ENCODE results near the gene SLC8A1. TPM values are rescaled to one million over a fixed set of nuclear protein-coding genes. Genes with fewer than 3 reads are reported as not detected.

SLC8A1 gene
- polyA plus RNA-seq, 3 donors: 16.9 to 18.2 (median 18.0) TPM

GRCh38 chr2:40480596-40480995 is 28.7 kb upstream of the SLC8A1 start:
- Histone ChIP-seq H3K4me2 (replicated peaks; ENCODE audit: extremely low read depth, low read length, poor library complexity, severe bottlenecking) (peak overlapping the region; percentile 25), H3K36me3 (replicated peaks in 1 of 2; ENCODE audit: control insufficient read depth in 1 of 2, insufficient read depth in 2 of 2, low read length in 2 of 2) (no peaks in the 10 kb centered on the region), H3K27ac (ENCODE audit: low read depth in 1 of 2, low read length in 2 of 2) (peak overlapping the region; percentile 20 to 98), H3K9me3 (replicated peaks in 1 of 2; ENCODE audit: control insufficient read depth in 1 of 2, insufficient read depth in 1 of 2, low read length in 2 of 2) (peaks cover 0 to 3% of the 10 kb centered on the region in 2 donors), H3K4me1 (ENCODE audit: control insufficient read depth in 1 of 2, insufficient read depth in 2 of 2, low read length in 2 of 2) (peaks cover 76 to 94% of the 10 kb centered on the region in 2 donors), H2AFZ (ENCODE audit: insufficient read depth, low read depth, low read length, poor library complexity, severe bottlenecking) (no peak overlapping the region), H3K9ac (ENCODE audit: insufficient read depth, low read length, poor library complexity, severe bottlenecking) (peak overlapping the region; percentile 58), H3K79me2 (ENCODE audit: insufficient read depth, low read length) (no peaks in the 10 kb centered on the region), H4K20me1 (ENCODE audit: insufficient read depth, low read length) (no peaks in the 10 kb centered on the region), H3K27me3 (ENCODE audit: control insufficient read depth in 2 of 2, insufficient read depth in 2 of 2, low read length in 2 of 2) (no peaks in the 10 kb centered on the region), H3K4me3 (replicated peaks in 1 of 3; ENCODE audit: low read depth in 2 of 3, low read length in 3 of 3) (peak overlapping the region in 1 of 3 experiments; percentile 10)
- H3K9me3 Mint-ChIP-seq: peaks cover 0 to 10% (median 5%) of the 10 kb centered on the region in 7 donors
- DNase-seq: peak; percentile 48 to 69 (median 50)
- intact Hi-C loops (cut with micrococcal nuclease): no loop called here
- TF ChIP-seq CTCF (IDR thresholded peaks at IDR 0.05): no peak
- 73% methylated on average over 3 of the region's 5 CpGs for WGBS (ENCODE audit: insufficient coverage)
- peaks cover 72% of the 10 kb centered on the region for H3K4me1 Mint-ChIP-seq
- H3K4me3 Mint-ChIP-seq: peak overlapping the region in 1 of 2 donors; percentile 53
- H3K27me3 Mint-ChIP-seq (ENCODE audit: low read depth in 3 of 3): no peaks in the 10 kb centered on the region
- H3K27ac Mint-ChIP-seq: peak overlapping the region; percentile 95 to 99 (median 97)
- peaks cover 0 to 3% of the 10 kb centered on the region in 2 donors for H3K36me3 Mint-ChIP-seq

GRCh38 chr2:40480073-40480472 is 28.2 kb upstream of the SLC8A1 start:
- Mint-ChIP-seq H3K36me3 (peaks cover 0 to 3% of the 10 kb centered on the region in 2 donors), H3K4me3 (peak overlapping the region in 1 of 2 donors; percentile 53), H3K27me3 (ENCODE audit: low read depth in 3 of 3) (no peaks in the 10 kb centered on the region)

More at GRCh38 chr2:40480073-40480472, 28.2 kb upstream of the SLC8A1 start:
- Histone ChIP-seq H3K79me2 (ENCODE audit: insufficient read depth, low read length) (no peaks in the 10 kb centered on the region), H3K4me3 (replicated peaks in 1 of 3; ENCODE audit: low read depth in 2 of 3, low read length in 3 of 3) (peak overlapping the region in 1 of 3 experiments; percentile 30), H3K4me1 (ENCODE audit: control insufficient read depth in 1 of 2, insufficient read depth in 2 of 2, low read length in 2 of 2) (peaks cover 72 to 88% of the 10 kb centered on the region in 2 donors), H3K4me2 (replicated peaks; ENCODE audit: extremely low read depth, low read length, poor library complexity, severe bottlenecking) (peak overlapping the region; percentile 40), H2AFZ (ENCODE audit: insufficient read depth, low read depth, low read length, poor library complexity, severe bottlenecking) (no peak overlapping the region), H3K27ac (ENCODE audit: low read depth in 1 of 2, low read length in 2 of 2) (peak overlapping the region; percentile 68 to 98), H3K27me3 (ENCODE audit: control insufficient read depth in 2 of 2, insufficient read depth in 2 of 2, low read length in 2 of 2) (no peaks in the 10 kb centered on the region), H3K9ac (ENCODE audit: insufficient read depth, low read length, poor library complexity, severe bottlenecking) (peak overlapping the region; percentile 58), H4K20me1 (ENCODE audit: insufficient read depth, low read length) (no peaks in the 10 kb centered on the region), H3K9me3 (replicated peaks in 1 of 2; ENCODE audit: control insufficient read depth in 1 of 2, insufficient read depth in 1 of 2, low read length in 2 of 2) (peaks cover 0 to 3% of the 10 kb centered on the region in 2 donors), H3K36me3 (replicated peaks in 1 of 2; ENCODE audit: control insufficient read depth in 1 of 2, insufficient read depth in 2 of 2, low read length in 2 of 2) (no peaks in the 10 kb centered on the region)
- peak overlapping the region; percentile 95 to 99 (median 97) for H3K27ac Mint-ChIP-seq
- intact Hi-C loops (cut with micrococcal nuclease): no loop called here
- TF ChIP-seq CTCF (IDR thresholded peaks at IDR 0.05): no peak
- peaks cover 0 to 10% (median 5%) of the 10 kb centered on the region in 7 donors for H3K9me3 Mint-ChIP-seq
- DNase-seq: peak; percentile 90 to 92 (median 91)
- peaks cover 67% of the 10 kb centered on the region for H3K4me1 Mint-ChIP-seq

Data from CD14-positive monocyte (primary cell).